Ecto neural progenitor cell (in vitro differentiated cells): ENCODE measurements around the gene IFI27.
"Not testable (repeated sequence)": the region's sequence is repeated elsewhere in the genome, so short reads cannot be mapped to it uniquely, and the experiment has no call there.

Experiments used
- DNase-seq: peaks from one replicate; pipeline ENCODE4 v3.0.0-alpha.2; 2018; ENCODE audit warnings: low spot score

Gene IFI27

DNA sequence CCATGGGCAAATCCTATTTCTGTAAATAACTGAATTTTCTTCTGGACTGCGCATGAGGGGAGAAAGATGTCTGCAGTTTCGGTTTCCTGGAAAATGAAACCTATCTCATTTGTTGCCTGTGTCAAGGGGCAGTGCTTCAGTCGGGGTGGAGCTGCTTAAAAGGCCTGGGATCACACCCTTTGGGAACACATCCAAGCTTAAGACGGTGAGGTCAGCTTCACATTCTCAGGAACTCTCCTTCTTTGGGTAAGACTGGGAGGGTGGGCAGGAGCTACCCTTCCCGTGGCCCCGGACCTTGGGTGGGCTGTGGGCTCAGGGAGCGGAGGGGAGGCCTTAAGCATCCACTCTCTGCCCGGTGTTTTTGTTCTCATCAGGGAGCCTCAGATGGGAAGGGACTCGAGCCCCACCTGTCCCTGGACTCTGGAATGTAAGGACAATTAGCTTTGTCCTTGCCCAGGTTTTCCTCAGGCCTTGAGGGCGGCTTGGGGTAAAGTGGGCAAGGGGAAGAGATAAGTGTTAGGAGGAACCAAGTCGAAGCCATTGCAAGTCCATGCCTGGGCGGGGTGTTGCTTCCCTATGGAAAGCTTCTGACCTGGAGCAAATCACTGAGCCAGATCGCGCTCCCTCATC is at the start of gene IFI27:
Gene IFI27 (plus strand): TSS at position 185 of the 630 bp plus-strand sequence.
- DNase-seq = peak; percentile 39

DNA sequence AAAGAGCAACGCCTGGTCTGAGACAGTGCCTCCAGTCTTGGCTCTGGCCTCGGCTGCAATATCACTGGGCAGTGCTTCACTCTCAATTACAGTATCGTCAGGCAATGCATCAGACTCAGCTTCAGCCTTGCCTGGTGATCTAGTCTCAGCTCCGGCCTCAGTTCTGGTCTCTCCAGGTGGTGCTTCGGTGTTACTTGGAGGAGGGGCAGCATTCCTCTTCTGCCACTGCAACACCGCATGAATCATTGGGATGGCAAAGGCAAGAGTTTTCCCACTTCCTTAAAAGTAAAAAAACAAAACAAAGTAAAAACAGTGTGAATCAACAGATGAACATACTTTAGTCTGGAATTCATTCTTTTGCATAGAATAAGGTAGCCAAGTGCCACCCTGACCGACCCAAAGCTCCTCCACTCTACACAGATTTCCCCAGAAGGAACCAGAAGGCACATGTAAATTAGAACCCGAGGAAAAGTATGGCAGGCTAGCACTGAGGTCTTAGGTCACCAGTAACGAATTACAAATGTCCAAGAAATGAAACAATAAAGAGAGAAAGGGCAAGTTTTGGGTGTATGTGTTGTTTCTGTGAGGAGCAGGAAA is 48.1 kb upstream of the IFI27 start:
- no peak for DNase-seq

DNA sequence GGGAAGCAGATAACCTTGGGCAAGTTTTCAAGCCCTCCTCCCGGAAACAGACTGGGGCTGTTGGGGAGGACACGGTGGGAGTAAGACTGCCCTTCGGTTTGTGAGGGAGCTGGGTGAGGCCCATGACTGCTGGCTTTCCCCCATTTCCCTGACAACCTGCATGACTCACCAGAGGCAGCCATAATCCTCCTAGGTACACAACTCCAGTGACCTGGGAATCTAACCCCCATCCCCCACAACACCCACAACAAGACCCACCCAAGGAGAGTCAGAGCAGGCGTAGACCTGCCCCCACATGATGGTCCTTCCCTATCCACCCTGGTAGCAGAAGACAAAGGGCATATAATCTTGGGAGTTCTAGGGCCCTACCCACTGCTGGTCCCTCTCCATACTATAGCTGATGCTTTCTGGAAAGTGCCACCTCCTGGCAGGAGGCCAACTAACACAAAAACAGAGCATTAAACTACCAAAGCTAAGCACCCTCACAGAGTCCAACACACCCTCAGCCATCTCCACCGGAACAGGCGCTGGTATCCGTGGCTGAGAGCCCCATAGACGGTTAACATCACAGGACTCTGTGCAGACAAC is 44.4 kb upstream of the IFI27 start:
- no peak for DNase-seq

DNA sequence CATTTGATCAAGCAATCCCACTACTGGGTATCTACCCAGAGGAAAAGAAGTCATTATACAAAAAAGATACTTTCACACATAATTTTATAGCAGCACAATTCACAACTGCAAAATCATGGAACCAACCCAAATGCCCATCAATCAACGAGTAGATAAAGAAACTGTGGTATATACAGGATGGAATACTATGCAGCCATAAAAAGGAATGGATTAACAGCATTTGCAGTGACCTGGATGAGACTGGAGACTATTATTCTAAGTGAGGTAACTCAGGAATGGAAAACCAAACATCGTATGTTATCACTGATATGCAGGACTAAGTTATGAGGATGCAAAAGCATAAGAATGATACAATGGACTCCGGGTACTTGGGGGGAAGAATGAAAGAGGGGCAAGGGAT is 38.5 kb upstream of the IFI27 start:
- not testable (repeated sequence) for DNase-seq

DNA sequence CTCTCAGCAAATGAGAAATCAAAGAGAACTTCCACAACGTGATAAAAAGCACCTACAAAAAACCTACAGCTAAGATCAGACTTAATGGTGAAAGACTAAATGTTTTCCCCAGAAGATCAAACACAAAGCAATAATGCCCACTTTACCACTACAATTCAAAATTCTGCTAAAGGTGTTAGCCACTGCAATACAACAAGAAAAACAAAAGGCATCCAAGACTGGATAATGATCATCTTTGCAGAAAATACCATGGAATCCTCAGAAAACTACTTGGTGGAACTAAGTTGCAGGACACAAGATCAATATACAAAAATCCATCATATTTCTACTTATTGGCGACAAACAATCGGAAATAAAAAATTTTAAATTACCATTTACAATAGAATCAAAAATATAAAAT is 36.0 kb upstream of the IFI27 start:
- no peak for DNase-seq

DNA sequence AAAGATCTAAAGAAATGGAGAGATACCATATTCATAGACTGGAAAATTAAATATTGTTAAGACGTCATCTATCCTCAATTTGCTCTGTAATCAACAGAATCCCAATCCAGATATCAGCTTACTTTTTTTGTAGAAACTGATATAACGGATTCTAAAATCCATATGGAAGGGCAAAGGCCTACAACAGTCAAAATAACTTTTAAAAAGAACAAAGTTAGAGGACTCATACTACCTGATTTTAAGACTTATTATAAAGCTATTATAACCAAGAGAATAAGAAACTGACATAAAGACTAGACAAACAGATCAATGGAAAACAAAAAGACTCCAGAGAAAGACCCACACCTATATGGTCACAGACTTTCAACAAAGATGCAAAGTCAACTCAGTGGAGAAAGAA is 35.5 kb upstream of the IFI27 start:
- DNase-seq = no peak

DNA sequence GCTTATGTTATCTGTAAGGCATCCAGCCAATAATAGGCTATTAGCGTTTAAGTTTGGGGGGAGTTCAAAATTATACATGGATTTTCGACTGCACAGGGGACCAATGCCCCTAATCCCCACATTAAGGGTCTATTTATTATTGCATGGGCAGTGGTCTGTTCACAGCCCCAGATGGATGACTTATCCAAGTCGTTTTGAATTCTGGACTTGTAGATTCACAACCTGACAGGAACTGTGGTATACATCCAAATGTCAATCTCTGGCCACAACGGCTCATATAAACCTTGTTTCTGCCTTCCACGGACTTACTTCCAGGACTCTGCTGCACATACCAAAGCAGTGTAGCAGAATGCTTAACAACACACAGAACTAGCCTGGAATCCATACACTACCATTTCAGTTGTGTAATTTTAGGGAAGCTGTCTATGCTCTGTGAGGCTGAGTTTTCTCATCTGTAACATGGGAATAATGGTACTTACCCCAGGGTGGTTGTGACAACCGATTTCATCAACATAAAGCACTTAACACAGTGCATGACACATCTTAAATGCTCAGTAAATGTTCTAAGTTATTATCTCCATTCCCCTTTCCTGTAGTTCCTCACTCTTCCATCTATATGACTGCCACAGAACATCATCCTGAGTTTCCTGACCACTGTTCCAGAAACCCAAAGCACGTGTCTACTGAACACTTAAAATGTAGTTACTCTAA is 33.3 kb upstream of the IFI27 start:
- no peak for DNase-seq

DNA sequence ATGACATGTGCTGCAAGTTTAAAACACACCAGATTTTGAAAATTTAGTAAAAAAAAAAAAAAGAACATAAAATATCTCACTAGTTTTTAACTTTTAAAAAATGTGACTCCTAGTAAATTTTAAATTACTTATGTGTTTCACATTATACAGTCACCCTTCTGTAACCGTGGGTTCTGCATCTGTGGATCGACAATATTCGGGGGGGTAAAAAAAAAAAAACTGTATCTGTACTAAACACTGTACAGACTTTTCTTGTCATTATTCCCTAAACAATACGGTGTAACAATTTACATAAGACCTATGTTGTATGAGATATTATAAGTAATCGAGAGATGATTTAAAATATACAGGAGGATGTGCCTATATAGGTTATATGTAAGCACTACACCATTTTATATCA is 32.7 kb upstream of the IFI27 start:
- DNase-seq = no peak

DNA sequence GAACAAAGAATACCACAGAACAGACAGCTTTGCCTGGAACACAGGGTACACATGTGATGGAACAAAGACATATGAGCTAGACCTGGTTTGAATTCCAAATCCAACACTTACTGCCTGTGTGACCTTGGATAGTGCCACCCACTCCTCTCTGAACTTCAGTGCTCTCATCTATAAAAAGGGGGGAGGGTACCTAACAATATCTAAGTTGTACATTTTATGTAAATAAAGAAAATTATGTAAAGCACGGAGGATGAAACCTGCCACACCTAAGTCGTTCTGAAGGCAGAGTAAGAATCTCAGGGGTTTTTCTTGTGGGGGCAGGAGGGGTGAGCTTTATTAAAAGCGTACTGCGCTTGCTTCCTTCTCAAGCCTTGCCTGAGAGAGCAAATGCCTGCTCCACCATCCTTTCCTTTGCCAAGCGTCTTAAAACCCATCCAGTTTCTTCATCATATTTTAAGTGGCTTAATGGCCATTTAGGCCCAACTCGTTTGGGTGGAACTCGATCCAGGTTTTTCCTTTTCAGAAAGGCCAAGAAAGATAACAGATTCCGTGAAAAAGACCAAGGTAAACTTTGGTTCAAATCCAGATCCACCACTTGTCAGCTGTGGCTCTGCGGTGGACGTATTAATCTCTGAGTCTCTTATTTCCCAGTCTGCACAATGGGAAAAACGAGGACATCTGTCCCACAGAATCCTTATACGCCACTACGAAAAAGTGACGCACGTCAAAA is 30.5 kb upstream of the IFI27 start:
- DNase-seq = no peak

DNA sequence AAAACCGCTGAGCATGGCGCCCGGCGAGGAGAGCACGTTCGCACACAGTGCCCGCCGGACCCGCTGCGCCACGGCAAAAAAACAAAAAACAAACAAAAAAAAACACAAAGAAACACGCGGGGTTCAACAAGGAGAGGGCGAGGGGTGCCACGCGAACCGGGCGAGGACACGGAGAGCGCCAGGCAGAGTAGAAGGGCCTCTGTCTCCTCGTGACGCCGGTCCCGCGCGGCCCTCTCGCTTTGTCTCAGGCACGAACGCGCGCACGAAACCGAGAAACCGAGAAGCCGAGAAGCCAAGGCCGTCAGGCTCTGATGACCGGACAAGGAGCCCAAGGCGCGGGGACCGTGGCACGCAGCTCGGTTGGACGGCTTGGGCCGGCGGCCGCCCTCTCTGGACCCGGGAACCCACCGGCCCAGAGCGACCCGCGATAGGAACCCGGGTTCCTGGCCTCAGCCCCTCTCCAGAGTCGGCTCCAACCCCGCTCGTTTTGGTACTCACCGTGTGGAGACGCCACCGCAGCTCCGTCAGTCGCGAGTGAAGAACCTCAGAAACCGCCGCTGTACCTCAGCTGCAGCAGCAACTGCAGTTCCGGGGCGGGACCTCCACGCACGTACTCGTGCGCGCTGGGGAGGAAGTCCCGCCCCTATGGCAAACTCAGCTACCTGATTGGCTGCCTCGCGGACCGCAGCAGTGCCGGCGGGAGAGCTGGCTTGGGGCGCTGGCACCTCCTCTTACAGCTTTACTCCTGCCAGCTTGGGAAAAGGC is 29.7 kb upstream of the IFI27 start, which contains the start of the genes DDX24 and IFI27L1:
Gene DDX24 (minus strand): TSS at position 582 of the 765 bp plus-strand sequence. CDS start 1,460 bp downstream, outside the sequence.
Gene IFI27L1 (plus strand): TSS at position 690 of the 765 bp plus-strand sequence. CDS start 15,628 bp downstream, outside the sequence.
- DNase-seq = peak; percentile 95

DNA sequence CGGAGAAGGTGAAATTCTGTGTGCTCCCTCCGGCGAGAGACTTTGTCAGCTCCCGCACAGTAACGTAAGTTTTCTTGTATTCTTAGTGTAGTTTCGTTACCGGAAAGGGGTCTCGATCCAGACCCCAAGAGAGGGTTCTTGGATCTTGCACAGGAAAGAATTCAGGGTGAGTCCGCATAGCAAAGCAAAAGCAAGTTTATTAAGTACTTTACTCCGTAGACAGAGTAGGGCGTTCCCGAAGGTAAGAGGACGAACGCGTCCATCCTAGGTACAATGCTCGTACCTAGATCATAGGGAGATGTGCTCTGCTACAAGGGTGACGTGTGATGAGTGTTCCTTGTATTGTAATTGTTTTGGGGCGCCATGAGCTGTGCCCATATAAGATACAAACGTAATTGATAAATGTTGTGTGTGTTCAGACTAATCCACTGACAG is 29.1 kb upstream of the IFI27 start:
- DNase-seq = no peak

DNA sequence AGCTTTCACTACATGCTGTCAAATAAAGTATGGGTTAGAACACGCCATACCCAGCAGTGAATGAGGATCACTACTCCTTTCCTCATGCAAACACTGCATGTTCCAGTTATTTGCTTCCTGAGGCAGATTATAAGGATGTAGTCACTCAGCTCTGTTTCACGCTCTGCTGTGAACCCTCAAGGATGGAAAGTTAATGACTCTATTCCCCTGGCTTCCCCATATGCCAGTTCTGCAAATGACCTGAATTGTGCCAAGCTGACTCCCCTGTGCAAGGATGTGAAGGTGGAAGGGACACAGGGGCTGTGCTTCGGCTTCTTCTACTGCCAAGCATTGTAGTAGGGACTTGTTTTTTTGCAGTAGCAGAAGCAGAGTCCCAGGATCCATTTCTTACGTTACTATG is 22.6 kb upstream of the IFI27 start:
- DNase-seq = no peak

DNA sequence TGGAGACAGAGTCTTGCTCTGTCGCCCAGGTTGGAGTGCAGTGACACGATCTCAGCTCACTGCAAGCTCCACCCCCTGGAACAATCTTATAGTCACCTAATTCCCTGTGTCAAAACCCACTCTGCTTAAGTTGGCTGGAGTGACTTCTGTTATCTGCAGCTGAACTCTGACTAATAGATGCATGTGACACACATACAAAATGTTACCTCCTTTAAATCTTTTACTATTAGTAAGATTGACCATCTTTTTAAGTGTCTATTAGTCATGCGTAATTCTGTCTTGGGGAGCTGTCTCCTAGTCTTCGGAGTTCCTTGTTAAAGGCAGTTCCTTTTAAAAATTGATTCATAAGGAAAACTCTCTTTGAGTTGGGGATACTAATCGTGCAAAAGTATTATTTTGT is 22.0 kb upstream of the IFI27 start:
- DNase-seq = no peak

DNA sequence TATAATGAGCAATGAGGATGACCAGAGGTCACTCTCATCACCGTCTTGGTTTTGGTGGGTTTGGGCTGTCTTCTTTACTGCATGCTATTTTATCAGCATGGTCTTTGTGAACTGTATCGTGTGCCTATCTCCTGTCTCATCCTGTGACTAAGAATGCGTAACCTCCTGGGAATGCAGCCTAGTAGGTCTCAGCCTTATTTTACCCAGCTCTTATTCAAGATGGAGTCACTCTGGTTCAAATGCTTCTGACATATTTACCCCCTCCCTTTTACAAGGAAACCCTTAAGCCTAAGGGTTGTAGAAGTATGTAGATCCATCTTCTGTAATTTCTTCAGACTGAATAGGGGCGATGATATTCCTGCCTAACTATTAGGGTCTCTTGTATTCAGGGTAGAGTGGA is 21.1 kb upstream of the IFI27 start:
- no peak for DNase-seq

DNA sequence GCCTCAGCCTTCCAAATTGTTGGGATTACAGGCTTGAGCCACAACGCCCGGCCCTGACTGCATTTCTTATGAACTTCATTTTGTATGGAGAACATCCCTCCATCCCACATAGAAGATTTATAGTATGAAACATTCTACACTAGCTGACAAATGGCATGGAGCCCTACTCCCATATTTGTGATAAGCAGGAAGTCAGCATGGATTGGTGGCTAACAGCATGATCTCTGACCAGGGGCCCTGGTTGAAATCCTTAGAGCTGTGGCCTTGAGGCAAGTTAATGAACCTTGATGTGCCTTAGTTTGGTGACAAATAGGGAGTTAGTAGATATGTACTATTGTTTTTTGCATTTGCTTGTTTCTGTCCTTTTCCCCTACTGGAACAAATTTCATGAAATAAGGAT is 17.1 kb upstream of the IFI27 start:
- DNase-seq = no peak

DNA sequence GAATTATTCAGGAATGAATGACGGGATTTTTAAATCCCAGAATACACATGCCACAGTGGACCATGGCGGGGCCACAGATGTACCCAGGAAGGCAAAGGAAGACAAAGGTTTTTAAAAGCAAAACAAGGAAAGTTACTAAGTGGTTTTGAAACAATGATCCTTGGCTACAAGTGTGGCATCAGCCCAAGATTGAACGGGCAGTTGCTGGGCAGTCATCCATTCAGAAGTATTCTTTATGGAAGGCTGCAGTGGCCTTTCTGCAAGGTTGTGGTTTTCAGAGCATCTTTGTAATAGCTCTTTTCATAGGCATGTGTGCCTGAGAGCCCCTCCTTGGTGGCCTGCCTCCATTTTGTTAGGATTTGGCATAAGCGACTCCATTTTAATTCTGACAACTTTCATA is 13.4 kb upstream of the IFI27 start:
- DNase-seq = no peak

DNA sequence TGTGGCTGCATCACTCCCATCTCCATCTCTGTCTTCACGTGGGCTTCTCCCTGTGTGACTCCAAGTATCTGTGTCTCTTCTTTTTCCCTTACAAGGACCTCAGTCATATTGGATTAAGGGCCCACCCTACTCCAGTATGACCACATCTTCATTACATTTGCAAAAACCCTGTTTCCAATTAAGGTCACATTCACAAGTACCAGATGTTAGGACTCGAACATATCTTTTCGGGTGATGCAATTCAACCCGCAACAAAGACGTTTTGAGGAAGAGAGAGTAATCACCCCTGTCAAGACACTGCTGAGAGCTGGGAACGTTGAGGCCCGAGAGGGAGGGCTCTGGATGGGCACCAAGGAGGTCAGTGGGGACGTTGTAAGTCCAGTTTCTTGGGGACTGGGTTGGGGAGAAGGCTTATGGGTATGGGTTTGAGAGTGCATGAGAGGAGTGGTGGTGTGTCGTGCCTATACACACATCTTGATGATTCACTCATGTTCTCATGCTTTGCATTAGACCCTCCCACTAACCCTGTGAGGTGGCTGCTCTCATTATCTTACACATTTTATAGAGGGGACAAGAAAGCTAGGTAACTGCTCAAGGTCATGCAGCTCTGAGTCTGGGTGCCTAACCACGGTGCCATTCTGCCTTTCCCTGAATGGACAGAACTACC is 12.1 kb upstream of the IFI27 start:
- no peak for DNase-seq

DNA sequence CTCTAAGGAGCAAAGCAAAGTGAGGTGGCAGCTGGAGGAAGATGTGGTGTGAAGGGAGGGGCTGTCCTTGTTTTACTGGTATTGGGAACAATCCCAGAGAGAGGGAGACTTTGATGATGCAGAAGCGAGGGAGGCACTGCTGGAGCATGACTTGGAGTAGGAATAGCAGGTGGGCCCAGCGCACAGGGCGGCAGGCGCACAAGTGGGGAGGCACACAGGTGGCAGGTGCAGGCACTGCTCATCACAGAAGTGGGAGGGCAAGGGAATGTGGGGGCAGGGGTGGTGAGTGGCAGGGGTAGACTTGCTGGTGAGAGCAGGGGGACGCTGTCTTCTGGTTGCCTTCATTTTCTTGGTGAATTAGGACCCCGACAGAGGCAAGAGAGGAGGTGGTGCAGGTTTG is 11.5 kb upstream of the IFI27 start:
- DNase-seq = peak; percentile 34

DNA sequence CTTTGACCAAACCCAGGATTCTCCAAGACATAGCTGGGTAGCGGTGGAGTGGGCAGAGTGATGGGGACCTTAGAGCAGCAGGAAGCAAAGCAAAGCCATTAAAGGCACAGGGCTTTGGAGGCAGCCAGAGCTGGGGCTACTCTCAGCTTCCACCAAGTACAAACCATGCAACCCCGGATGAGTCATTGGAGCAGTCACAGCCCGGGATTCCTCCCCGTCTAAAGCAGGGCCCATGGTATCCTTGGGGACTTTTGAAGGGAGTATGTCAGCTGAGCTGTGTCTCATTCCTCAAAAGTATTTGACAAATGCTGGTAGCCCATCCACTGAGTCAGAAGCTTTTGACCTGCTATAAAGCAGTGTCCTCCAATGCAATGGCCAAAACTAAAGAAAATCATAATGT is 9.7 kb upstream of the IFI27 start:
- DNase-seq = no peak

DNA sequence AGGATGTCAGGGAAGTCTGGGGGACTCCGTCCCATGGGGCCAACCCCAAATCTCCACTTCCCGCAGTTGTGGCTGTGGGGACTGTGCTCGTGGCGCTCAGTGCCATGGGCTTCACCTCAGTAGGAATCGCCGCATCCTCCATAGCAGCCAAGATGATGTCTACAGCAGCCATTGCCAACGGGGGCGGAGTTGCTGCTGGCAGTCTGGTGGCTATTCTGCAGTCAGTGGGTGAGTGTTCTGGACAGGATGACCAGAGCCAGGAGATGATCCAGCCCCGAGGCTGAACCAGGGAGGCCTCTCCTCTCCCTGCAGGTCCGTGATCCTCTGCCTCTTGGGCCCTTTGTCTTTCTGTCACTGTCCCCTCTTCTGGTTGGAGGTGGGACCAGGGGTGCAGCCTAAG is 8.8 kb upstream of the IFI27 start:
- no peak for DNase-seq
